Gastroesophageal sphincter (tissue), 4 donors: ENCODE measurements around the gene KLHL3. TPM values are rescaled to one million over a fixed set of nuclear protein-coding genes. Genes with fewer than 3 reads are reported as not detected.

Source experiments
- ATAC-seq: fragments of 150-250 bp; one replicate; pipeline ENCODE4 v1.9.1; 2016; ENCODE audit warnings: mild to moderate bottlenecking, moderate library complexity
- H3K27ac ChIP-seq, 4 donors: fragments of 200-600 bp; sonication (generic) in 3 of 4; 1 replicate in 3 of 4; 2 replicates in 1 of 4; pipeline ENCODE4 v1.5.1; 2016 to 2019
- H3K27me3 ChIP-seq: fragments of 200-600 bp; sonication (generic); one replicate; pipeline ENCODE4 v1.5.1; 2019
- H3K36me3 ChIP-seq, 2 donors: fragments of 200-600 bp; sonication (generic); one replicate each; pipeline ENCODE4 v1.5.1; 2019; ENCODE audit warnings: control low read depth in 1 of 2
- H3K4me1 ChIP-seq, 3 donors: fragments of 200-600 bp; sonication (generic); 1 replicate in 2 of 3; 2 replicates in 1 of 3; pipeline ENCODE4 v1.5.1; 2016 to 2019; ENCODE audit warnings: control low read depth in 2 of 3
- H3K4me3 ChIP-seq, 2 donors: fragments of 200-600 bp; sonication (generic); one replicate each; pipeline ENCODE4 v1.5.1; 2019; ENCODE audit warnings: mild to moderate bottlenecking in 1 of 2, moderate library complexity in 1 of 2
- H3K9me3 ChIP-seq, 3 donors: fragments of 200-600 bp; sonication (generic); one replicate each; pipeline ENCODE4 v1.5.1; 2017 to 2019; ENCODE audit warnings: control low read depth in 2 of 3
- EP300 ChIP-seq: sonication (generic); formaldehyde crosslinking; IDR thresholded peaks from one replicate; pipeline ENCODE4 v1.6.1; 2017; ENCODE audit warnings: antibody characterized with exemption, mild to moderate bottlenecking
- POLR2A ChIP-seq, 2 donors: fragments of 450-650 bp; IDR thresholded peaks; one replicate each; pipeline ENCODE4 v1.6.1; 2017; ENCODE audit warnings: antibody characterized with exemption in 2 of 2, mild to moderate bottlenecking in 2 of 2, moderate library complexity in 1 of 2
- POLR2AphosphoS5 ChIP-seq: sonication (generic); formaldehyde crosslinking; IDR thresholded peaks from one replicate; pipeline ENCODE4 v1.6.1; 2017; ENCODE audit warnings: antibody characterized with exemption
- WGBS, 2 donors: methylation state at CpG; one replicate each; pipeline ENCODE4 v1.1.5; 2018; ENCODE audit warnings: low coverage in 1 of 2; 5-methylcytosine and 5-hydroxymethylcytosine counted together
- total RNA-seq, 4 donors: library from RNA; depleted of rRNA; stranded (reverse); fragments of >200 nt; gene quantifications; one replicate each; pipeline ENCODE4 v1.1.0, GENCODE V29; 2016
- TF ChIP-seq, protein P1 (sequence below), 4 experiments: fragments of 200-600 bp in 2 of 4; fragments of 450-650 bp in 2 of 4; sonication (generic) in 1 of 4; IDR thresholded peaks; one replicate each; pipeline ENCODE4 v1.5.1; 2017 to 2019; ENCODE audit warnings: antibody characterized with exemption in 4 of 4, mild to moderate bottlenecking in 2 of 4, moderate library complexity in 2 of 4

KLHL3 gene
- total RNA-seq, 4 donors from 2014 or later: 2.3 to 6.9 (median 5.4) TPM

DNA sequence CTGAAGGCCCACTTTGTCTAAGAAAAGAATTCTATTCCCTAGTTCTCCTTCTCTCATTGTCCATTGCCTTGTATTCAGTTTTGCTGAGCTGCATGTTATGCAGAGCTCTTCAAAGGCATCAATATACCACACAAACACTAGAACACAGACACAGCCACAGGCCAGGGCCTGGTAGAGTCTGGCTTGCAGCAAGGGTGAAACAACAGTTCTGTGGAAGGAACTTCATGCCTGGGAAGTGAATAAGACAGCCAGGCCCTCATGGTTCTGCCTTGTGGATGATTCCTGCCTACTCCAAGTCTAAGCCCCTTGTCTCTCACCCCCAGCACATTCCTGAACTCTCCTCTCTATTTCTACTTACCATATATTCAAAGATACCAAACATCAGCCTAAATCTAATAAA is 30.8 kb downstream of the KLHL3 start:
- no peak overlapping the region for H3K4me3 ChIP-seq
- no peaks in the 10 kb centered on the region for H3K27me3 ChIP-seq
- no peak for ATAC-seq
- H3K9me3 ChIP-seq: no peaks in the 10 kb centered on the region
- peaks cover 0 to 30% of the 10 kb centered on the region in 2 donors for H3K36me3 ChIP-seq
- no peak overlapping the region for H3K27ac ChIP-seq
- TF ChIP-seq POLR2A (IDR thresholded peaks at IDR 0.05): no peak
- TF ChIP-seq POLR2AphosphoS5: no peak
- TF ChIP-seq, protein P1, sequence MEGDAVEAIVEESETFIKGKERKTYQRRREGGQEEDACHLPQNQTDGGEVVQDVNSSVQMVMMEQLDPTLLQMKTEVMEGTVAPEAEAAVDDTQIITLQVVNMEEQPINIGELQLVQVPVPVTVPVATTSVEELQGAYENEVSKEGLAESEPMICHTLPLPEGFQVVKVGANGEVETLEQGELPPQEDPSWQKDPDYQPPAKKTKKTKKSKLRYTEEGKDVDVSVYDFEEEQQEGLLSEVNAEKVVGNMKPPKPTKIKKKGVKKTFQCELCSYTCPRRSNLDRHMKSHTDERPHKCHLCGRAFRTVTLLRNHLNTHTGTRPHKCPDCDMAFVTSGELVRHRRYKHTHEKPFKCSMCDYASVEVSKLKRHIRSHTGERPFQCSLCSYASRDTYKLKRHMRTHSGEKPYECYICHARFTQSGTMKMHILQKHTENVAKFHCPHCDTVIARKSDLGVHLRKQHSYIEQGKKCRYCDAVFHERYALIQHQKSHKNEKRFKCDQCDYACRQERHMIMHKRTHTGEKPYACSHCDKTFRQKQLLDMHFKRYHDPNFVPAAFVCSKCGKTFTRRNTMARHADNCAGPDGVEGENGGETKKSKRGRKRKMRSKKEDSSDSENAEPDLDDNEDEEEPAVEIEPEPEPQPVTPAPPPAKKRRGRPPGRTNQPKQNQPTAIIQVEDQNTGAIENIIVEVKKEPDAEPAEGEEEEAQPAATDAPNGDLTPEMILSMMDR (IDR thresholded peaks at IDR 0.05): no peak
- no peak for TF ChIP-seq EP300
- H3K4me1 ChIP-seq: peaks cover 0 to under 1% (median 0%) of the 10 kb centered on the region in 3 donors

DNA sequence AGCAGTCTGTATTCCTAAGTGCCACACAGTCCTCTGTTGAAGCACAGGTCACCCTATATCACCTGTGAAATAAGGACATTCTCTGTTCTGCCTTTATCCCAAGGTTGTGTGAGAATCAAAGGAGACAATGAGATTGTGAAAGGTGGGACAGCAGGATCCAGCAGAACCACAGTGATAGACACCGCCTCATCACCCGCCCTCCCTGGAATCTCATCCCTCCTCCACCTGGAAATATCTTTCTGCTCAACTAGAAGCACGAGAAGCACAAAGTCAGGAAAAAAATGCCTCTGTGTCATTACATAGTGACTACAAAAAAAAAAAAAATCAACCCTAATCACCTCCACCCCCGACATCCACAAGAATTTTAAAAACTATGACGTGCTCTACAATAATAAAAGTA is 32.3 kb downstream of the KLHL3 start:
- H3K9me3 ChIP-seq: no peaks in the 10 kb centered on the region

DNA sequence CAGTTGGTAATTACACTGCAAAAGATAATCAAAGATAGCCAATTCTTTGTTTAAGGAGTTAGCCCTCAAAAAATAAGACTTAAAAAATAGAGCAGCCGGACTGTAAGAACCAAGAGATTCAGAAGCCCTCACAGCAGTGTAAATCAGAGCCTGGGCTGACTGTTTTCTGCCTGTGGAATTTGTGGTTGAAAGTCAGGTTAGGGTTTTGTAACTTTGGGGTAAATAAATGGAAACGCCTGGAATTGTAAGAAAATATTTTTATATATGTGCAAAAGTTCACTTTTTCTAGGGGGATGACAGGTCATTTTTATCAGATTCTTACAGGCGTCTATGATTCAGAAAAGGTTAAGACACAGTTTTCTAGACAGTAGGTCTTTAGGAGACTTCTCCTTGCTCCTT is 35.6 kb downstream of the KLHL3 start:
- 70 to 80% methylated on average over 2 to 3 of the region's 3 CpGs for WGBS, 2 donors
- Histone ChIP-seq H3K27me3 (no peaks in the 10 kb centered on the region), H3K4me1 (peaks cover 0 to 18% (median 0%) of the 10 kb centered on the region in 3 donors), H3K9me3 (no peaks in the 10 kb centered on the region), H3K36me3 (peaks cover 0 to 18% of the 10 kb centered on the region in 2 donors), H3K27ac (no peak overlapping the region), H3K4me3 (no peak overlapping the region)
- TF ChIP-seq, protein P1 (IDR thresholded peaks at IDR 0.05): no peak
- TF ChIP-seq POLR2AphosphoS5: no peak
- TF ChIP-seq POLR2A (IDR thresholded peaks at IDR 0.05): no peak
- ATAC-seq: no peak

More for the DNA sequence above, 32.3 kb downstream of the KLHL3 start:
- H3K27ac ChIP-seq: no peak overlapping the region
- peaks cover 0 to 12% (median 0%) of the 10 kb centered on the region in 3 donors for H3K4me1 ChIP-seq
- H3K27me3 ChIP-seq: no peaks in the 10 kb centered on the region
- TF ChIP-seq POLR2A (IDR thresholded peaks at IDR 0.05) (no peak), EP300 (no peak), POLR2AphosphoS5 (no peak)
- TF ChIP-seq, protein P1 (IDR thresholded peaks at IDR 0.05): no peak
- H3K36me3 ChIP-seq: peaks cover 0 to 16% of the 10 kb centered on the region in 2 donors
- no peak overlapping the region for H3K4me3 ChIP-seq
- WGBS, 2 donors: 95 to 100% methylated on average over 2 to 4 of the region's 5 CpGs
- no peak for ATAC-seq

DNA sequence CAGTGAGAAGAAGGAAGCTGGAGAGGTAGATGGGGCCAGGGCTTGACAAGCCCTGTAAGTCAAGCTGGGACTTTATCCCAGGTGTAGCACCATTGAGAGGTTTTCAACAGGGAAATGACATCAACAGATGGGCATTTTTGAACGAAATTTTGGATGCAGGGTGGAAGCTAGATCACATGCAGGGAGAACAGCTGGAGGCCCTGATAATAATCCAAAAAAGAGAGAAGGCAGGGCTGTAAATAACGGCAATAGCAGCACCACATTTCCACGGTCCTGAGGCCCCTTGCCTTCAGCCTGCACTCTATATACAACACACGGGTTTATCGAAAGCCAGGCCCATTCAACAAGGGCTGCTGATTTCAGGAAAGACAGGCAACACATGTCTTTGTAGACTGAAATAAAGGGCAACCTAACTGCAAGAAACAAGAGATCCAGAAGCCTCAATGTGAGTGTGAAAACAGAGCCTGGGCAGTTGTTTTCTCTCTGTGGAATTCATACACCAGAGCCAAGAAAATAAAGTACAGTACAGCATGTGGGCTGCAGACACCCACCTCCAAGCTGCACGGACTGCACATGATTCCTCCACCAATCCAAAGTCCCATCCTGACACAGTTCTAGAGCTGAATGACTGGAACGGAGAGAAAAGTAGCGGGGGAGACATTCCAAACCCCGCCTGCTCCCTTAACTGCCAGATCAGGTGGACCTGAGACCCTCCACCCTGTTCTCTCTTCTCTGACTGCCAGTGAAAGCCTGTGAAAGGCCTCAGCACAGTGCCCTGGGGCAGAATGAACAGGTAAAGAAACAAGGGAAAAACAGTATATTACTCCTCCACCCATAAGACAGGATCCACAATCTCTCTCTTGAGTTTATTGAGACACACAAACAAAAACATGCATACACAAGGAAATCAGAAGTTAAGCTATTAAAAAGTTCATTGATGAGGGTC is 36.3 kb downstream of the KLHL3 start:
- no peaks in the 10 kb centered on the region for H3K9me3 ChIP-seq
- no peak for ATAC-seq
- peaks cover 0 to 18% of the 10 kb centered on the region in 2 donors for H3K36me3 ChIP-seq
- H3K4me1 ChIP-seq: peaks cover 0 to 18% (median 0%) of the 10 kb centered on the region in 3 donors
- H3K4me3 ChIP-seq: no peak overlapping the region
- no peak for TF ChIP-seq POLR2AphosphoS5
- no peak for TF ChIP-seq EP300
- TF ChIP-seq, protein P1 (IDR thresholded peaks at IDR 0.05): no peak
- TF ChIP-seq POLR2A (IDR thresholded peaks at IDR 0.05): no peak
- 45 to 54% methylated on average over 2 to 8 of the region's 9 CpGs for WGBS, 2 donors
- no peak overlapping the region for H3K27ac ChIP-seq
- no peaks in the 10 kb centered on the region for H3K27me3 ChIP-seq

DNA sequence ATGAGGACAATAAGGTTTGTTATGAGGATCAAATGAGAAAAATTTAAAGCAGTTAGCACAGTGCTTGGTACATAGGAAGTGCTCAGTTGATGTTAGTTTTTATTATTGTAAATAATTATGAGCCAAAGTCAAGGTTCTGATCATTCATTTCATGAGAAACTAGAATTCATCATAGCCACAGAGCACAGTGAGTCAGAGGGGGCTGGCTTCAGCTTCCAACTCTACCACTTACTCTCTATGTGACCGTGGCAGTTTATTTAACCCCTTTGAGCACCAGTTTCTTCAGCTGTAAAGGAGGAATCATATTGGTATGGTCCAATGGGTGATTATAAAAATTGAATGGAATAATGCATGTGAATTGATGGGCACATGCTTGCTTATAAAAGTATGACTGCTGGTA is 39.4 kb downstream of the KLHL3 start:
- TF ChIP-seq POLR2A (IDR thresholded peaks at IDR 0.05) (no peak), POLR2AphosphoS5 (no peak)
- Histone ChIP-seq H3K4me1 (peaks cover 0 to 18% (median 0%) of the 10 kb centered on the region in 3 donors), H3K27me3 (no peaks in the 10 kb centered on the region), H3K36me3 (peaks cover 0 to 27% of the 10 kb centered on the region in 2 donors), H3K9me3 (no peaks in the 10 kb centered on the region), H3K4me3 (no peak overlapping the region), H3K27ac (peak overlapping the region in 1 of 4 donors; percentile 8)
- no peak for ATAC-seq
- WGBS, 2 donors: 0 to 50% methylated on average over 1 of the region's 1 CpG
